ENCODE measurements around the gene SFSWAP.

The SFSWAP gene

GRCh38 chr12:131759176-131759575 lies 48.3 kb downstream of the SFSWAP start:
- ChIA-PET CTCF (interaction anchor here (1.1 kb wide), 1 partner anchor 11 kb away, joined by 3 read pairs; no protein-coding TSS in a partner anchor), POLR2A (no interaction called here)
- H3K4me3 ChIP-seq (ENCODE audit: low read depth, low read length), result no peak overlapping the region
- DNase-seq (ENCODE audit: low read depth, low spot score), result no peak
- TF ChIP-seq CTCF (IDR thresholded peaks at IDR 0.05; ENCODE audit: insufficient read depth, low read length, missing control alignments), result no peak

GRCh38 chr12:131761638-131762037 lies 50.7 kb downstream of the SFSWAP start:
- no peak for DNase-seq (ENCODE audit: low read depth, low spot score)
- no peak overlapping the region for H3K4me3 ChIP-seq (ENCODE audit: low read depth, low read length)
- TF ChIP-seq CTCF (IDR thresholded peaks at IDR 0.05; ENCODE audit: insufficient read depth, low read length, missing control alignments), result no peak
- ChIA-PET POLR2A (no interaction called here), CTCF (interaction anchor here (0.6 to 1.0 kb wide), 2 partner anchors 11 to 56 kb away, joined by 3 read pairs; no protein-coding TSS in a partner anchor)

GRCh38 chr12:131764738-131765137 lies 53.8 kb downstream of the SFSWAP start:
- ChIA-PET CTCF (interaction anchor here (0.8 to 2.8 kb wide), 3 partner anchors 10 to 24 kb away, joined by 3 to 11 read pairs (median 4); no protein-coding TSS in a partner anchor), POLR2A (no interaction called here)
- no peak for TF ChIP-seq CTCF (IDR thresholded peaks at IDR 0.05; ENCODE audit: insufficient read depth, low read length, missing control alignments)
- no peak for DNase-seq (ENCODE audit: low read depth, low spot score)
- H3K4me3 ChIP-seq (ENCODE audit: low read depth, low read length), result no peak overlapping the region

GRCh38 chr12:131765961-131766360 lies 55.1 kb downstream of the SFSWAP start:
- ChIA-PET POLR2A (no interaction called here), CTCF (interaction anchor here (2.8 kb wide), 1 partner anchor 11 kb away, joined by 11 read pairs; no protein-coding TSS in a partner anchor)
- DNase-seq (ENCODE audit: low read depth, low spot score), result no peak
- H3K4me3 ChIP-seq (ENCODE audit: low read depth, low read length), result no peak overlapping the region
- no peak for TF ChIP-seq CTCF (IDR thresholded peaks at IDR 0.05; ENCODE audit: insufficient read depth, low read length, missing control alignments)

GRCh38 chr12:131766382-131767107 lies 55.7 kb downstream of the SFSWAP start:
- H3K4me3 ChIP-seq (ENCODE audit: low read depth, low read length), result no peak overlapping the region
- ChIA-PET POLR2A (no interaction called here), CTCF (interaction anchor here (2.8 kb wide), 1 partner anchor 11 kb away, joined by 11 read pairs; no protein-coding TSS in a partner anchor)
- no peak for TF ChIP-seq CTCF (IDR thresholded peaks at IDR 0.05; ENCODE audit: insufficient read depth, low read length, missing control alignments)
- no peak for DNase-seq (ENCODE audit: low read depth, low spot score)

GRCh38 chr12:131770120-131770519 lies 59.2 kb downstream of the SFSWAP start:
- POLR2A ChIA-PET, result no interaction called here
- TF ChIP-seq CTCF (IDR thresholded peaks at IDR 0.05; ENCODE audit: insufficient read depth, low read length, missing control alignments), result no peak
- no peak overlapping the region for H3K4me3 ChIP-seq (ENCODE audit: low read depth, low read length)
- DNase-seq (ENCODE audit: low read depth, low spot score), result no peak
- CTCF ChIA-PET, result no interaction called here

Data from AG04449 (cell line).